Measurements from ENCODE around the gene ACOT8. TPM values are rescaled to one million over a fixed set of nuclear protein-coding genes. Genes with fewer than 3 reads are reported as not detected.
A peak's percentile ranks its signal among the peaks of the same experiment; 100 is the strongest.

The ACOT8 gene
- total and polyA plus RNA-seq, 2 of the 8 experiments (the other 6 are each of a cell fraction or from before 2014, with no cell fraction given) = 37.6 to 88.8 TPM

- Histone ChIP-seq H3K27me3 (replicated peaks in 1 of 4; ENCODE audit: control insufficient read depth in 3 of 4, extremely low read depth in 1 of 4, insufficient read depth in 3 of 4, low read length in 3 of 4) (no peaks in the 10 kb centered on the region), H4K5ac (ENCODE audit: insufficient read length, low read depth, low read length) (no peak overlapping the region), H3K23ac (ENCODE audit: insufficient read length) (no peak overlapping the region), H3K4me2 (ENCODE audit: insufficient read depth in 1 of 2, low read depth in 2 of 2, low read length in 2 of 2) (no peak overlapping the region), H3K4me3 (ENCODE audit: extremely low read depth in 1 of 4, insufficient read depth in 2 of 4, low read depth in 3 of 4, low read length in 4 of 4) (no peak overlapping the region), H2BK20ac (ENCODE audit: low read length) (no peak overlapping the region), H4K8ac (ENCODE audit: extremely low read depth, insufficient read depth, low read length) (no peak overlapping the region), H3K4me1 (replicated peaks in 1 of 4; ENCODE audit: control insufficient read depth in 3 of 4, insufficient read depth in 4 of 4, low read length in 3 of 4) (peaks cover 0 to 4% (median 2%) of the 10 kb centered on the region in 4 experiments; a peak in 3 of 7 replicates), H3K14ac (ENCODE audit: insufficient read length) (no peak overlapping the region), H2BK15ac (ENCODE audit: low read length) (no peak overlapping the region), H3K23me2 (ENCODE audit: low read depth, low read length) (peaks cover 9% of the 10 kb centered on the region; the same call in 1 of the 2 replicates), H3K79me1 (ENCODE audit: low read depth, low read length) (peaks cover 5% of the 10 kb centered on the region), H3K27ac (ENCODE audit: low read depth, low read length) (no peak overlapping the region), H3K79me2 (ENCODE audit: control insufficient read depth in 1 of 2, insufficient read depth in 2 of 2, low read length in 2 of 2) (peaks cover 7 to 19% of the 10 kb centered on the region in 2 experiments), H2BK12ac (ENCODE audit: low read depth, low read length) (no peak overlapping the region), H3K56ac (replicated peaks; ENCODE audit: insufficient read length, low read depth, low read length) (no peak overlapping the region), H2AK5ac (ENCODE audit: low read depth, low read length) (no peak overlapping the region), H4K91ac (replicated peaks; ENCODE audit: insufficient read length, low read length) (no peak overlapping the region), H3K9ac (replicated peaks in 1 of 4; ENCODE audit: extremely low read depth in 1 of 4, low read depth in 3 of 4, low read length in 3 of 4) (no peak overlapping the region), H2BK5ac (ENCODE audit: low read depth, low read length) (no peak overlapping the region), H2AFZ (ENCODE audit: low read length) (no peak overlapping the region), H3K9me3 (ENCODE audit: insufficient read depth in 2 of 2, low read depth in 1 of 2, low read length in 1 of 2) (no peaks in the 10 kb centered on the region), H3K36me3 (ENCODE audit: control insufficient read depth in 2 of 4, insufficient read depth in 4 of 4, low read length in 3 of 4) (peaks cover 16 to 38% (median 25%) of the 10 kb centered on the region in 4 experiments), H4K20me1 (replicated peaks in 1 of 2; ENCODE audit: control insufficient read depth in 1 of 2, insufficient read depth in 2 of 2, low read length in 2 of 2) (peaks cover 5 to 7% of the 10 kb centered on the region in 2 experiments), H2BK120ac (replicated peaks; ENCODE audit: low read depth, low read length) (no peak overlapping the region), H3K4ac (replicated peaks; ENCODE audit: insufficient read length, low read depth, low read length) (no peak overlapping the region), H3K18ac (ENCODE audit: extremely low read depth, low read length) (no peak overlapping the region)
- WGBS, 2 experiments (ENCODE audit: extremely low coverage in 1 of 2, insufficient coverage in 1 of 2, insufficient read length in 1 of 2, insufficient replicate concordance in 2 of 2, low coverage in 1 of 2, low lambda C conversion rate in 2 of 2, missing lambda C conversion rate in 1 of 2) = 81% methylated on average over 9 of the region's 9 CpGs; no CpG with 5 or more reads in 1 of the 2 experiments
- ChIA-PET CTCF (ENCODE audit: partially characterized antibody) (interaction anchor here (0.9 to 2.5 kb wide), 5 partner anchors 16 to 153 kb away, joined by 3 to 13 read pairs (median 5); no protein-coding TSS in a partner anchor), POLR2A (ENCODE audit: partially characterized antibody) (interaction anchor here (0.6 to 10.4 kb wide), 17 partner anchors 9 to 342 kb away, joined by 3 to 96 read pairs (median 4); partner anchors contain the start of genes ACOT8, SNX21, TNNC2 and ZSWIM3)
- DNase-seq (ENCODE audit: low read depth in 1 of 2, low spot score in 2 of 2) (no peak), FAIRE-seq (no peak)
- TF ChIP-seq GABPA (IDR thresholded peaks at IDR 0.05; ENCODE audit: borderline replicate concordance, insufficient read depth, low read length) (no peak), POLR2AphosphoS5 (IDR thresholded peaks at IDR 0.05; ENCODE audit: low read depth, low read length) (peak; percentile 38; the same call in 1 of the 2 replicates), SP1 (IDR thresholded peaks at IDR 0.05; ENCODE audit: low read depth, low read length) (no peak)
These were observed 39.6 kb downstream of the ACOT8 start for GRCh38 chr20:45817376-45818194.

Measured in H1 (cell line).